Measurements from ENCODE around the gene WASF3. TPM values are rescaled to one million over a fixed set of nuclear protein-coding genes. Genes with fewer than 3 reads are reported as not detected.

WASF3 gene
- total RNA-seq, 2 donors from 2014 or later = 3.1 to 4.1 TPM

- DNase-seq = no peak
- intact Hi-C loops (cut with DNase I, micrococcal nuclease) = no loop called here
Measured at GRCh38 chr13:26660766-26661165, 103.3 kb downstream of the WASF3 start.

DNA sequence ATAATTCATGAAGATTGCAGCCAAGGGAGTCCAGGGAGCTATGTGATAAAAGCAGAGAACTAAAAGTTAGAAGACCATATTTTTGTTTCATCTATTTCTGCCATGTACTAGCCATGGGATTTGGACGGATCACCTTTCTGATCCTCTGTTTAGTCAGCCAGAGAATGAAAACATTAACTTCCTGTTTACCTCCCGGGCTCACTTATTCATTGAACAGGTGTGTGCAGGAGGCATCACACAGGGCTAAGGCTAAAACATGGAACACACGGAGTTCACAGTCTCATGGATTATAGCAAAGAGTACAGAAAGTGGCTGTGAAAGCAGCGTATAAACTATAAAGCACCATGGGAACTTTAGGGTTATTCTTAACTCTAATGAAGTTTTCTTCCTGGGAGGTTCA is 106.3 kb downstream of the WASF3 start:
- ATAC-seq = no peak
- intact Hi-C loops (cut with DNase I, micrococcal nuclease) = no loop called here
- no peak for DNase-seq

More at GRCh38 chr13:26660766-26661165, 103.3 kb downstream of the WASF3 start:
- ATAC-seq = no peak

DNA sequence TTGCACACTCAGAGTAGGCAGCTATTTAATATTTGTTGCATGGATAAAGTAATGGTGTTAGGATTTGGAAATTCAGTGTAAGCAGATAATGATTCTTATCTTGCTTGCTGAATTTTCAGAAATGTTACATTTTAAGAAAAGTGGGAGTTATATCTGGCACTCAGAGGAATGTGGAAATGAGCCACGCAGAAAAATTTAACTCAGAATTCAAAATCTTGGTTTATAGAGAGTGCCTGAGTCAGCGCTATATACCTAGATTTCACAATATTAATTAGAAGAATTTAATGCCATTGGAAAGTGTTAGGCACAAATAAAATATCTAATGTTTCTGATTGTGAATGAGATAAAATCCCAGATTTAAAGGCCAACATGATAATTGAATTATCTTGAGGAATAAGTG is 106.8 kb downstream of the WASF3 start:
- intact Hi-C loops (cut with DNase I, micrococcal nuclease) = no loop called here
- DNase-seq (no peak), ATAC-seq (no peak)

DNA sequence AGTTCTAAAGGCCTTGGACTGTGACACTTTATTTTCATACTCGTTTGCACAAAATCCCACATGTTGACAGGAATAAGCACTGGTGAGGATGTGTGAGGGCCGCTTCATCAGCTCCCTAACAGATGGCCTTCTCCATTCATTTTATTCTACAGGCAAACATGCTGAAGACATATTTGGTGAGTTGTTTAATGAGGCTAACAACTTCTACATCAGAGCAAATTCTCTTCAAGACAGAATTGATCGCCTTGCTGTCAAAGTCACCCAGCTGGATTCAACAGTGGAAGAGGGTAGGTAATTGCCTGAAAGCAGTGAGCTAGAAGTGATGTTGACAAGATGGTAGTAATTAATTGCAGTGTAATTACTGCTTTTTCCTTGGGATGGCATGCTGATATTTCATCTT is 107.4 kb downstream of the WASF3 start:
- DNase-seq (no peak), ATAC-seq (no peak)
- intact Hi-C loops (cut with DNase I, micrococcal nuclease) = no loop called here

- DNase-seq (no peak), ATAC-seq (no peak)
- intact Hi-C loops (cut with DNase I, micrococcal nuclease) = no loop called here
Measured at GRCh38 chr13:26668357-26669146, 111.1 kb downstream of the WASF3 start.

- intact Hi-C loops (cut with DNase I, micrococcal nuclease) = no loop called here
- ATAC-seq (no peak), DNase-seq (no peak)
Measured at GRCh38 chr13:26673890-26674289, 116.4 kb downstream of the WASF3 start.

DNA sequence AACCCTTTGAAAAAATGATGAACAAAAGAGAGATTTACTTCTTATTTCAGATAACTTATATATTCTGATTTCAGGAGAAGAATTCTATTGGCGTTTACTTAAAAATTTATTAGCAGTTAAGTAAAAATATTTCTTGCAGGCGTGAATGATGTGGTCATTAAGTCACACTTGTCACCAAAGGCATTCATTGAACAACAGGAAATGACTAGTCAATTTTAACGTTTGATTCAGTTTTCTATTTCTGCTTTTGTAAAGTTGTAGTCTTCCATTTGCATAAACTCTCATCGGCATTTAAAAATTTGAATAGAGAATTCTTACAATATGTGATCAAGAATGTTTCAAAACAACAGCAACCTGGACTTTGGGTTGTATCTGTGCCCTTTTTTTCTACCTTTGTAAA is 119.7 kb downstream of the WASF3 start:
- no peak for DNase-seq
- ATAC-seq = no peak
- intact Hi-C loops (cut with DNase I, micrococcal nuclease) = no loop called here

GRCh38 chr13:26678330-26678729 is 120.8 kb downstream of the WASF3 start:
- ATAC-seq = no peak
- no peak for DNase-seq

GRCh38 chr13:26678796-26679195 is 121.3 kb downstream of the WASF3 start:
- intact Hi-C loops (cut with DNase I, micrococcal nuclease) = no loop called here
- ATAC-seq (no peak), DNase-seq (no peak)

More at GRCh38 chr13:26678330-26678729, 120.8 kb downstream of the WASF3 start:
- intact Hi-C loops (cut with DNase I, micrococcal nuclease) = no loop called here

DNA sequence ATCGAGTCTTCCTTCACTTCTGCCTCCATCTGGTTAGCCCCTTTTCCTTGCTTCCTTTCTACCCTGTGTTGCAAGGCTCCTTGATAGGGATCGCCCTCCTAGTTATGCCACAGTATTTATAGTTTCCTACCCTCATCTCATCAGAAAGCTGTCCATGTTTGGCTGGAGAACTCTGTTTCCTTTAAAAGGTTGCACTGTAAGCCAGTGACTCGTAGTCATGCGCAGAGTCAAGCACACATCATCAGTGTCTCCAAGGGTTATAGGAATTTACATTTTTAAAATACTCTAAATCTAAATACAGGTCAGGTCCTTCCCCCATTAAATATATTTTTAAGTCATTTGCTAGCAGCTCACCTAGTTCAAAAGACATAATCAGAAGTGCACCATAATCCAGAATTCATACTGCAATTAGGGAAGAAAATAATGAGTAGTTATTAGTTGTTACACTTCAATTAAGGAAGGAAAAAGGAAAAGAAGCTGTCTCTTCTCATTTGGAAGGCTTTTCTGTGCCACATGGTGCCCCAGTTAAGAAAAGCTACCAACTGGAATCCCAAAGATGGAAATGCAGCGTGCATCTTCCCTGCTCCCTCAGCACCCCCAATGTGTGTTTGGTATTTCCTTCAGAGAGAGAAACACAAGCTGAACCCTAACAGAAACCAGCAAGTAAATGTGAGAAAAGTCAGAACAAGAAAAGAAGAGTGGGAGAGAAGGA is 122.1 kb downstream of the WASF3 start:
- intact Hi-C loops (cut with DNase I, micrococcal nuclease) = no loop called here
- ATAC-seq (no peak), DNase-seq (no peak)

GRCh38 chr13:26680123-26680450 is 122.6 kb downstream of the WASF3 start:
- intact Hi-C loops (cut with DNase I, micrococcal nuclease) = no loop called here
- ATAC-seq = no peak
- no peak for DNase-seq

- intact Hi-C loops (cut with DNase I, micrococcal nuclease) = no loop called here
- DNase-seq (no peak), ATAC-seq (no peak)
Measured at GRCh38 chr13:26680572-26680971, 123.1 kb downstream of the WASF3 start.

DNA sequence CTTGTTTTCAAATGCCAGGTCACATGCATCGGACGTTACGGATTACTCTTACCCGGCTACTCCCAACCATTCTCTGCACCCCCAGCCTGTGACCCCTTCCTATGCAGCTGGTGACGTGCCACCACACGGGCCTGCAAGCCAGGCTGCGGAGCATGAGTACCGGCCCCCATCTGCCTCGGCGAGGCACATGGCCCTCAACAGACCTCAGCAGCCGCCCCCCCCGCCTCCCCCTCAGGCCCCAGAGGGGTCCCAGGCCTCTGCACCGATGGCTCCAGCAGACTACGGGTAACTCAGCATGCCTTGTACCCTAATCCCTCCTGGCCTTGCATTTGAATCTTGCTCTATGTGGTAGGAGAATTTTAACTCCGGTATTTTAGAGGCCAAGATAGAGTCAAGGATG is 123.6 kb downstream of the WASF3 start:
- no peak for DNase-seq
- intact Hi-C loops (cut with DNase I, micrococcal nuclease) = no loop called here
- no peak for ATAC-seq

DNA sequence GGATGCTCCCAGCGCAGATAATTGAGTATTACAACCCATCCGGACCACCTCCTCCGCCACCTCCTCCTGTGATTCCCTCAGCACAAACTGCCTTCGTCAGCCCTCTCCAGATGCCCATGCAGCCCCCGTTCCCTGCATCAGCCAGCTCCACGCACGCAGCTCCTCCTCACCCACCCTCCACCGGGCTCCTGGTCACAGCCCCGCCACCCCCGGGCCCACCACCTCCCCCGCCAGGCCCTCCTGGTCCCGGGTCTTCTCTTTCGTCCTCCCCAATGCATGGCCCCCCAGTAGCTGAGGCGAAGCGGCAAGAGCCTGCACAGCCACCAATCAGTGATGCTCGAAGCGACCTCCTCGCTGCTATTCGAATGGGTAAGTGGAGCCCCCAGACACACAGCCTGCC is 125.1 kb downstream of the WASF3 start:
- ATAC-seq (no peak), DNase-seq (no peak)
- intact Hi-C loops (cut with DNase I, micrococcal nuclease) = no loop called here

DNA sequence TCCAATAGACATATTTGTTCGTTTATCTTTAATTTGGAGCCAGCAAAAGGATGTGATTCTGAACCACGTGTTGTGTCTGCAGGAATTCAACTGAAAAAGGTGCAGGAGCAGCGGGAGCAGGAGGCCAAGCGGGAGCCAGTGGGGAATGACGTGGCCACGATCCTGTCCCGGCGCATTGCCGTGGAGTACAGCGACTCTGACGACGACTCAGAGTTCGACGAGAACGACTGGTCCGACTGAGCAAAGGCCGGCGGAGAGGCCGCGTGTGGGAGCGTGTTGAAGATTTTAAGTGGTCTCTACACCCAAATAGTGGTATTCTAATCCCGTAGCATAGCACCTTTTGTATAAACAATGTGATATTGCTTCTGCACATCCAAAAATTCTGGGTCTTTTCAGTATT is 128.1 kb downstream of the WASF3 start:
- no peak for DNase-seq
- intact Hi-C loops (cut with DNase I, micrococcal nuclease) = no loop called here
- no peak for ATAC-seq

GRCh38 chr13:26686285-26686684 is 128.8 kb downstream of the WASF3 start:
- DNase-seq (no peak), ATAC-seq (no peak)
- intact Hi-C loops (cut with DNase I, micrococcal nuclease) = no loop called here

GRCh38 chr13:26688286-26688685 is 130.8 kb downstream of the WASF3 start:
- intact Hi-C loops (cut with DNase I, micrococcal nuclease) = no loop called here
- ATAC-seq = no peak

GRCh38 chr13:26688980-26689379 is 131.5 kb downstream of the WASF3 start:
- ATAC-seq (no peak), DNase-seq (no peak)
- intact Hi-C loops (cut with DNase I, micrococcal nuclease) = no loop called here

More at GRCh38 chr13:26688286-26688685, 130.8 kb downstream of the WASF3 start:
- no peak for DNase-seq

DNA sequence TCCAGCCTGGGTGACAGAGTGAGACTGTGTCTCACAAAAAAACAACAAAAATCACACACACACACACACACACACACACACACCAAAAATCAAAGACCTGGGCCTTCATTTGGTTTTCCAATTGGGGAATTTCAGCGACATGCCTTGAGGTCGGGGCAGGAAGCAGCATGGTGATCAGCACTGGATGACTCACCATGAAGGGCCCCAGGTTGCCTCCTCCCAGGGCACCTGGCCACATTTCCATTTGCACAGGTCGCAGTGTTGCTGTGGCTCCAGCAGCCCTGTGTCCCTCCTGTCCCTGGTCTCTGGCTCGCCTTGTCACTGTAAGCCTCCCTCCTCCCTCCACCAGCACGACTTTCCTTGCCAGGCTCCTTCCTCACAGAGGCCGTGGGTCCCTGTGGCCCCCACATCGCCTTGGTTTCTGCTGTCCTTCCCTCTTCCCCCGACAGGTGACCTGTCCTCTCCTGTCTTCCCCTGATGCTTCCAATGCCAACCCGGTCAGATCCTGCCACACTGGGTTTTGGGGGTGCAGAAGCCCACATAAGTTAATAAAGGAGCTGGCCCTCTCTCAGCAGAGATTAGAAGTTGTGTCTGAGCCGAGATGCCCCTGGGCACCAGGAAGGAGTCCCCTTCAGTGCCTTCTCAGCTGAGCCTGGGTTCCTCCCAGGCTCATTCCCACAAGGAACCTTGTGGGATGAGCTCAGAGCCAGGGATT is 136.4 kb downstream of the WASF3 start:
- intact Hi-C loops (cut with DNase I, micrococcal nuclease) = loop anchor here in 1 of 2 donors (10.0 kb wide), 1 partner anchor 159 kb away; no protein-coding TSS in a partner anchor
- DNase-seq (no peak), ATAC-seq (no peak)
